AG09319 (cell line): ENCODE measurements around the gene OVCA2.

Experiments used
- DNase-seq: peaks from one replicate; pipeline ENCODE4 v3.0.0-alpha.2; 2010; ENCODE audit warnings: low read depth; ENCODE audit errors: extremely low read depth
- TF ChIP-seq, protein P1 (sequence below): IDR thresholded peaks from 2 replicates; pipeline ENCODE4 v1.5.1; 2011; ENCODE audit warnings: low read depth, mild to moderate bottlenecking, inconsistent platforms, low read length, moderate library complexity

OVCA2 gene

DNA sequence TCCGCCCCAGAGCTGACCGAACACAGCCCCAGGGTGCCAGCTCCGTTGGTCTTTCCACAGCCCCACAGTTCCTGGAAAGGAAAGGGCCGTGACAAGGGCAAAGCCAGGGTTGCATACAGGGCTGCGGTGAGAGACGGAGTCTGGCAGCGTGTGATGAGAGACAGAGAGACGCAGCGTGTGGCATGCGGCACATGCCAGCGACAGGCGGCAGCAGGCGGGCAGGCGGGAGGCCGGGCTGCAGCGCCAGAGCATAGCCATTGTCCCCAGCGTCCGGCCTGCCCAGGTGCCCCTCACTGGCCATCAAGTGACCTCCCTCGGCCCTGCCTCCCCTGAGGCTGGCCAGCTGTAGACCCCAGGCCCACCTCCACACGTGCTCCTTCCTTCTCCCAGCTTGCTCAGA is 25.3 kb upstream of the OVCA2 start:
- TF ChIP-seq, protein P1, sequence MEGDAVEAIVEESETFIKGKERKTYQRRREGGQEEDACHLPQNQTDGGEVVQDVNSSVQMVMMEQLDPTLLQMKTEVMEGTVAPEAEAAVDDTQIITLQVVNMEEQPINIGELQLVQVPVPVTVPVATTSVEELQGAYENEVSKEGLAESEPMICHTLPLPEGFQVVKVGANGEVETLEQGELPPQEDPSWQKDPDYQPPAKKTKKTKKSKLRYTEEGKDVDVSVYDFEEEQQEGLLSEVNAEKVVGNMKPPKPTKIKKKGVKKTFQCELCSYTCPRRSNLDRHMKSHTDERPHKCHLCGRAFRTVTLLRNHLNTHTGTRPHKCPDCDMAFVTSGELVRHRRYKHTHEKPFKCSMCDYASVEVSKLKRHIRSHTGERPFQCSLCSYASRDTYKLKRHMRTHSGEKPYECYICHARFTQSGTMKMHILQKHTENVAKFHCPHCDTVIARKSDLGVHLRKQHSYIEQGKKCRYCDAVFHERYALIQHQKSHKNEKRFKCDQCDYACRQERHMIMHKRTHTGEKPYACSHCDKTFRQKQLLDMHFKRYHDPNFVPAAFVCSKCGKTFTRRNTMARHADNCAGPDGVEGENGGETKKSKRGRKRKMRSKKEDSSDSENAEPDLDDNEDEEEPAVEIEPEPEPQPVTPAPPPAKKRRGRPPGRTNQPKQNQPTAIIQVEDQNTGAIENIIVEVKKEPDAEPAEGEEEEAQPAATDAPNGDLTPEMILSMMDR = no peak
- no peak for DNase-seq

DNA sequence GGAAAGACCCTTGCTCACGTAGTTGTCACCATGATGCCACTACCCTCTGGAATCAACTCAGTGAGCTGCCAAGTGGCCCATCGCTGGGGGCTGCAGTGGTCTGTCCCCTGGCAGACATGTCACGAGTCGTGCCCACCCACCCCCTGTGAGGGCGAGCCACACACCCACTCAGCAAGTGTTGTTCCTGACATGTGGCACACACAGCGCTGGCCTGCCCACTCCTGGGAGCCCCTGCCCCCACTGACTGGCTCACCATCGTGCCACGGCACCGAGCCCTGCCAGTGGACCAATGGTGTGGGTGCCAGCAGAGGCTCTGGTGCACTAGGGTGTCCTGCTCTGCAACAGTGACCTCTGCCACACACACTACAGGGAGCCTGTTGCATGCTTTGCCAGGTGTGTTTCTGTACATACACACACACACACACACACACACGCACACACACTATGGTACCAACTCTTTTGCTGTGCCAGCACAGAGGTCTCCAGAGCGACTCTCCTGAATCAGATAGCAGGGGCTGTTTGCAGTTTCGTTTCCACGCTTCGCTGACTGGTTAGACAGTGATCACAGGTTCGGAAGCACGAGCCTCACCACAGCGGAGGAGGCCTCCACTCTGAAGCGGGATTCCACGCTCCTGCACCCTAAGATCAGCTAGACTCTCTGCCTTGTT is 24.4 kb upstream of the OVCA2 start:
- DNase-seq = no peak
- TF ChIP-seq, protein P1 = no peak

DNA sequence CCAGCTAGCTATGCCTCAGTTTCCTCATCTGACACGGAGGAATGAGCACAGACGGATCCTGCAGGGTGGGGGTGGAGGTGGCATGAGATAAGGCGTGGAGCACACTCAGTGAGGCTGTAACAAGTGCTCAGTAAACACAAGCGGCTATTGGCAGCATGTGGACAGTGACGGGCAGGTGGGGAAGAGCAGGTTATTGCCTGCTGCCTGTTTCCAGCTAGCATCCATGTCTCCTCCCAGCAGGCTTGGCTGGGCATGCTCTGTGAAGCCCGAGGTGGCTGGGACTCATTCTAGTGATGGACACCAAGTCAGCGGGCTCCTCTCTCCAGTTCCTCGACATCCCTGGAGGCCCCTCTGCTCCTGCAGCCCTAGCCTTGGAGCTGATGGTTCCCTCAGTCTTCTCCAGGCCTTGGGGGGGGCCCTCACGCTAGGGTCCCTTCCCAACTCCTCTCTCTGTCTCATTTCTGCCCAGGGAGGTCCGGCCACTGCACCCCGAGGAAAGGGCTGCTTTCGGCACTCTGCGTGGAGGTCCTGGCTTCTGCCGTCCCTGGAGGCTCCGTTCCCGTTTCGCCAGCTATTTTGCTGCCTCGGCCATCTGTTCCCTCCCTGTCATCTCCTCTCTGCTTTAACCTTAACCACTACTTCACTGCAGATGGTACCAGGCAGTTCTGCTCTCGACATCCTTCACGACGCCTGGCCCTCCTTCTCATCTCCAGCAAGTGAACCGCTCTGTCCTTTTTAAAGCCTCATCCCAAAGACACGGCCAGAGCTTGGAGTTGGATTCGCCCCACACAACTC is 22.9 kb upstream of the OVCA2 start:
- TF ChIP-seq, protein P1 = no peak
- DNase-seq = no peak

DNA sequence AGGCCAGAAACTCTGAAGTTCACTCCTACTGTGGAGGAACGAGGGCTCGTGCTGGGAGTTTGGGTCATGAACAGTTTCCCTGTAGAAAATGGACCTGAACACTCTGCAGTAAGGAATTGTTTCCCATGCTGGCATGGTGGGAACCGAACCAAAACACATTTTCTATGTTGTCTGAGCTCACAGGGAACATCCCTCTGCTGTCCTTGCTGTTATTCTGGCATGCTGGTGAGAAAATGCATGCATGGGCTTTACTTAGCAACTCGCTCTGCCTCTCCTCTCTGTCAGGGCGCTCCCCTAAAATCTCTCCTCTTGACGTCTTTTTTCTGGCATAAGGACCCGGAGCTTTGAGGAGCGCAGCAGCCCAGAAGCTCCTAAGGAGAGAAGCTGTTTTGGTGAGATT is 22.1 kb upstream of the OVCA2 start:
- DNase-seq = no peak
- TF ChIP-seq, protein P1 = no peak

DNA sequence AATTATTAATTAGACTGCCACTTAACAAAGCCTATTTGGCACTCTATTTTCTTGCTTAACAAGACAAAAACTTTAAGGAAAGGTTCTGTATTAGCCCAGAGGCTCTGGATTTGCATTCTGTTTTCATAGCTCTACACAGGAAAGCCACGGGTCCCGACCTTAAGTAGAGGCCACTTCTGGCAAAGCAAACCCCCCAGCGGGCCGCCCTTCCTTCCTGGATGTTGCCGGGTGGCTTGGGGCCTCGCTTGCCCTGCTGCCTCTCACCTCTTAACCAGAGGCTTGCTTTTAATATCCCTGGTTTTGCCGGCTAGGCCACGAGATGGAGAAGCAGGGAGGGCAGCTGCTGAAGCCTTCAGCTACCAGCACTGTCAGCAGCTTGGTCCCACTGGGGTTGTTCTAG is 21.1 kb upstream of the OVCA2 start:
- TF ChIP-seq, protein P1 = no peak
- no peak for DNase-seq

DNA sequence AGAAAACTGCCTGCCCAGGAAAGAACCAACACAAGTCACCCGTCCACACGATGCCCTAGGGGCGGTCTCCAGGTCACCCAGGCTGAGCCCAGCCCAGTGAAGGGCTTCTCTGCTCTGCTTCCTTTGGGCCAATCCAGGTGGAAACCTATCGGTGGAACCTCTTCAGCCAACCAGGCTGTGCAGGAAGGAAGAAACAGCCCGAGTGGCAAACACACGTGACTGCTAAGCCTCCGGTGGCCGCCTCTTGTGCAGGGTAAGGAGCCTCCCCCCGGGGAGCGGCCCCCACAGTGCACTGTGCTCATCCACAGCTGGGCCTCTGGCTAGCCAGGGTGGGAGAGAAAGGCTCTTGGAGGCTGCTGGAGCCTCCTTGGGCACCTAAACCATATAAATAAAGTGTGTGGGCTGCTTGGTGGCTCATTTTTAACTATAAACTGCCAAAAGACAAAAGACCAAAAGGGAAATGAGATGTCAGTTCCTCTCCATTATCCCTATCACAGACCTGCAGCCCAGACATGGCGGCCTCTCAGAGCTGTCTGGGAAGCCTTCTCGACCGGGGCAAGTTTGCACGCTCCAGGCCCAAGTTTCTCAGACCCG is 19.1 kb upstream of the OVCA2 start:
- TF ChIP-seq, protein P1 = no peak
- no peak for DNase-seq

DNA sequence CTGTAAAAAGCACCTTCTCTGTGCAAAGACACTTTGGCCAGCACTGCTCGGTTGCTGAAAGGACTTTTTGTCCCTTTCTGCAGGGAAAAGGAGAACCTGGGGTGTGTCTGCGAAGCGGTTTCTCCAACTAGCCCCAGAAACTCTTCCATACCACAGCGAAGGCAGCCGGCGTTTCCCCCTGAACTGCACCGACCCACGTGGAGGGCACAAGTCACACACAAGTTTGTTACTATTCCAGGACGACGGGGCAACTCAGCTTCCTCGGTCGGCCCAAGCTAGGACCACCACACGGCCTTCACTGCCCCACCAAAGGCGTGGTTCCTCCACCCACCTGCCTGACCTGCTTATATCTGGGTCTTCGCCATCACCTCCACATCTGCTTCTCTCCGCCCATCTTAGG is 18.6 kb upstream of the OVCA2 start:
- TF ChIP-seq, protein P1 = no peak
- no peak for DNase-seq
